ENCODE results near the gene CAMK1D. TPM values are rescaled to one million over a fixed set of nuclear protein-coding genes. Genes with fewer than 3 reads are reported as not detected.

Gene CAMK1D
- total RNA-seq, 4 donors from 2014 or later, result 0.55 to 2.2 (median 1.5) TPM

DNA sequence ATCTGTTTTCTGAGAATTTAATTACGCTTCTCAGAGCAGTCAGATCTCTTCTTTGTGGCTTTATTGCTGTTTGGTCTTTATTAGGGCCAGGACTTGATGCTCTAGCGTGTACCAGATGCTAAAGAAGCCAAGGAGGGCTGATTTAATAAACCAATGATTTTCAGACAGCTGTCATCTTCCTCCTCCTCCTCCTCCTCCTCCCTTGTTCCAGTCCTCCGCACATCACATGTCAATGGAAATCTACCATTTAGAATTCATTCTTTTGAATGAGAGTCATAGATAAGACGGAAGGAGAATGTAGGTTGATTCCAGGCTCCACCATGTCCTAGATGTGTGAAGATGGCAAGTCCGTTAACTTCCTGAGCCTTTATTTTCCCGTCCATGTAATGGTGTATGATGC, 156.3 kb downstream of the CAMK1D start:
- in situ Hi-C loops (cut with MboI; ENCODE audit: low sequenced_read_pairs in 4 of 4), result no loop called here
- TF ChIP-seq CTCF (IDR thresholded peaks at IDR 0.05 in 4 of 5, conservative IDR thresholded peaks at IDR 0.05 in 1 of 5), result no peak
- TF ChIP-seq POLR2A (IDR thresholded peaks at IDR 0.05), result no peak

GRCh38 chr10:12507165-12507850, 158.0 kb downstream of the CAMK1D start:
- no peak overlapping the region for H3K4me3 ChIP-seq
- no peaks in the 10 kb centered on the region for H3K36me3 ChIP-seq
- in situ Hi-C loops (cut with MboI; ENCODE audit: low sequenced_read_pairs in 4 of 4), result no loop called here
- DNase-seq, result no peak
- H3K4me1 ChIP-seq, result no peaks in the 10 kb centered on the region
- H3K27me3 ChIP-seq, result no peaks in the 10 kb centered on the region
- TF ChIP-seq POLR2A (IDR thresholded peaks at IDR 0.05), result no peak
- no peak for TF ChIP-seq CTCF (IDR thresholded peaks at IDR 0.05 in 4 of 5, conservative IDR thresholded peaks at IDR 0.05 in 1 of 5)
- no peak for ATAC-seq
- H3K27ac ChIP-seq, result no peak overlapping the region
- intact Hi-C loops (cut with DNase I; ENCODE audit: low total_unique reads), result no loop called here
- no peaks in the 10 kb centered on the region for H3K9me3 ChIP-seq

More for the DNA sequence above, 156.3 kb downstream of the CAMK1D start:
- no peak overlapping the region for H3K27ac ChIP-seq
- H3K4me1 ChIP-seq, result peaks cover 0 to 5% of the 10 kb centered on the region in 2 donors
- ATAC-seq, result no peak
- H3K9me3 ChIP-seq, result no peaks in the 10 kb centered on the region
- H3K27me3 ChIP-seq, result no peaks in the 10 kb centered on the region
- no peak overlapping the region for H3K4me3 ChIP-seq
- H3K36me3 ChIP-seq, result no peaks in the 10 kb centered on the region
- intact Hi-C loops (cut with DNase I; ENCODE audit: low total_unique reads), result no loop called here
- DNase-seq, result no peak

DNA sequence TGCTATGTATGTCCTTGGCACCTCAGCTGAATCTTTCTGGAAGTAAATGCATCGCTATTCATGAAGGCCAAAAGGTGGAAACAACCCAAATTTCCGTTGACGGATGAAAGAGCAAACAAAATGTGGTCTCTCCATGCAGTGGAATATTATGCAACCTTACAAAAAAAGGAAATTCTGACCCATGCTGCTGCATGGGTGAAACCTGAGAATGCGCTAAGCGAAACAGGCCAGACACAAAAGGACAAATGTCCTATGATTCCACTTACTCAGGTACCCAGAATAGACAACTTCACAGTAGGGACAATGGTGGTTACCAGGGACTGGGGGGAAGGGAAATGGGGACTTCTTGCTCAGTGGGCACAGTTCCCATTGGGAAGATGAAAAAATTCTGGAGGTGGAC, 158.8 kb downstream of the CAMK1D start:
- no peak overlapping the region for H3K4me3 ChIP-seq
- H3K4me1 ChIP-seq, result no peaks in the 10 kb centered on the region
- H3K9me3 ChIP-seq, result no peaks in the 10 kb centered on the region
- H3K27me3 ChIP-seq, result no peaks in the 10 kb centered on the region
- ATAC-seq (no peak), DNase-seq (no peak)
- no peaks in the 10 kb centered on the region for H3K36me3 ChIP-seq
- TF ChIP-seq POLR2A (IDR thresholded peaks at IDR 0.05), result no peak
- TF ChIP-seq CTCF (IDR thresholded peaks at IDR 0.05 in 4 of 5, conservative IDR thresholded peaks at IDR 0.05 in 1 of 5), result no peak
- in situ Hi-C loops (cut with MboI; ENCODE audit: low sequenced_read_pairs in 4 of 4) (no loop called here), intact Hi-C loops (cut with DNase I; ENCODE audit: low total_unique reads) (no loop called here)
- H3K27ac ChIP-seq, result no peak overlapping the region

DNA sequence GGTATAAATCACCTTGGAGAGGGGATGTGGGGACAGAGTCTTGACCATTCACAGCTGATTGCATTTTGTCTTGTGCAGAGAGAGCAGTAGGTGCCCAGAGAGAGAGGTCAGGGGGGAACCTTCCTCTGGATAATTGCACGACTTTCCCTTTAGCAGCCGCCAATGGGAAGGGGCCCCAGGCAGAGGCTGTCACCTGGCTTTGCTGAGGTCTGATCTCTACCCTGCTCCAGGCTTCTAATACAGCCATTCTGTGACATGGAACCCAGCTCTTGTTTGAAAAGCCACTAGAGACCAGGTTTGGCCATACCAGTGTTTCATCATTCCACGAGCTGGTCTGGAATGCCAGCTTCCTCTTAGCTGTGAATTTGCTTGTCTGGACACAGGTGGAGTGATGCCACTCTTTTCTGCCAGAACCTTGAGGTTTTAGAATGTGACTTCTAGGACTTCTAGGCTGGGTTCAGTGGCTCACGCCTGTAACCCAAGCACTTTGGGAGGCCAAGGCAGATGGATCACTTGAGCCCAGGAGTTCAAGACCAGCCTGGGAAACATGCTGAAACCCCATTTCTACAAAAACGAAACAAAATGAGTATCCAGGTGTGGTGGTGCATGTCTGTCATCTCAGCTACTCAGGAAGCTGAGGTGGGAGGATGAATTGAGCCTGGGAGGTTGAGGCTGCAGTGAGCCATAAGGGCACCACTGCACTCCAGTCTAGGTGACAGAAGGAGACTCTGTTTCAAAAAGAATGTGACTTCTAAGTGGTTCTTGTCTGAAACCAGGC, 159.9 kb downstream of the CAMK1D start:
- H3K27ac ChIP-seq, result no peak overlapping the region
- ATAC-seq, result no peak
- intact Hi-C loops (cut with DNase I; ENCODE audit: low total_unique reads), result no loop called here

More for the DNA sequence above, 159.9 kb downstream of the CAMK1D start:
- Histone ChIP-seq H3K9me3 (no peaks in the 10 kb centered on the region), H3K4me1 (no peaks in the 10 kb centered on the region), H3K4me3 (no peak overlapping the region), H3K27me3 (no peaks in the 10 kb centered on the region), H3K36me3 (no peaks in the 10 kb centered on the region)
- no peak for TF ChIP-seq CTCF (IDR thresholded peaks at IDR 0.05 in 4 of 5, conservative IDR thresholded peaks at IDR 0.05 in 1 of 5)
- no peak for TF ChIP-seq POLR2A (IDR thresholded peaks at IDR 0.05)
- no peak for DNase-seq
- in situ Hi-C loops (cut with MboI; ENCODE audit: low sequenced_read_pairs in 4 of 4), result no loop called here

All from gastrocnemius medialis (tissue), 4 donors.